ENCODE data around the gene RPL4.

RPL4 gene

GRCh38 chr15:66504563-66505429, at the start of gene RPL4, which contains the start of gene ZWILCH:
TSS of gene RPL4 (minus strand) at chr15:66504855. CDS start at chr15:66504790, 65 bp downstream.
TSS of gene ZWILCH (plus strand) at chr15:66505326. CDS start at chr15:66505339, 13 bp downstream.
- H3K4me3 ChIP-seq = peak within 1 kb of the TSS; percentile 86
- peak within 1 kb of the TSS; percentile 95 for H3K27ac ChIP-seq
- H3K9ac ChIP-seq = peak within 1 kb of the TSS; percentile 98
- H3K36me3 ChIP-seq = peaks cover 43% of the 10 kb centered on the region
- H3K27me3 ChIP-seq = no peaks in the 10 kb centered on the region
- H4K20me1 ChIP-seq = peaks cover 46% of the 10 kb centered on the region
- H3K9me3 ChIP-seq = no peaks in the 10 kb centered on the region
- H3K4me1 ChIP-seq = peaks cover 53% of the 10 kb centered on the region
- no peak for TF ChIP-seq Cebpa-rat (IDR thresholded peaks at IDR 0.05)
- H3K4me2 ChIP-seq = peak within 1 kb of the TSS; percentile 91

- TF ChIP-seq Cebpa-rat (IDR thresholded peaks at IDR 0.05) = no peak
- Histone ChIP-seq H3K27ac (no peak overlapping the region), H3K27me3 (no peaks in the 10 kb centered on the region), H3K4me1 (no peaks in the 10 kb centered on the region), H3K9ac (no peak overlapping the region), H3K9me3 (no peaks in the 10 kb centered on the region), H3K4me2 (no peak overlapping the region), H3K36me3 (peaks cover 50% of the 10 kb centered on the region), H4K20me1 (no peaks in the 10 kb centered on the region), H3K4me3 (no peak overlapping the region)
Measured at GRCh38 chr15:66545255-66545654, 40.6 kb upstream of the RPL4 start.

GRCh38 chr15:66542896-66543295, 38.2 kb upstream of the RPL4 start:
- no peaks in the 10 kb centered on the region for H3K4me1 ChIP-seq
- no peaks in the 10 kb centered on the region for H3K9me3 ChIP-seq
- H3K4me3 ChIP-seq = no peak overlapping the region
- TF ChIP-seq Cebpa-rat (IDR thresholded peaks at IDR 0.05) = no peak
- H3K27ac ChIP-seq = no peak overlapping the region
- no peaks in the 10 kb centered on the region for H4K20me1 ChIP-seq
- no peak overlapping the region for H3K4me2 ChIP-seq
- peaks cover 68% of the 10 kb centered on the region for H3K36me3 ChIP-seq
- no peaks in the 10 kb centered on the region for H3K27me3 ChIP-seq
- H3K9ac ChIP-seq = no peak overlapping the region

- Histone ChIP-seq H3K4me3 (no peak overlapping the region), H3K27ac (no peak overlapping the region), H3K9me3 (no peaks in the 10 kb centered on the region), H3K27me3 (no peaks in the 10 kb centered on the region), H3K36me3 (peaks cover 74% of the 10 kb centered on the region), H4K20me1 (no peaks in the 10 kb centered on the region), H3K4me2 (no peak overlapping the region), H3K4me1 (no peaks in the 10 kb centered on the region), H3K9ac (no peak overlapping the region)
- no peak for TF ChIP-seq Cebpa-rat (IDR thresholded peaks at IDR 0.05)
Measured at GRCh38 chr15:66535056-66535455, 30.4 kb upstream of the RPL4 start.

GRCh38 chr15:66524838-66525237, 20.2 kb upstream of the RPL4 start:
- no peaks in the 10 kb centered on the region for H3K27me3 ChIP-seq
- no peak overlapping the region for H3K4me2 ChIP-seq
- no peaks in the 10 kb centered on the region for H3K9me3 ChIP-seq
- H3K4me1 ChIP-seq = no peaks in the 10 kb centered on the region
- no peak overlapping the region for H3K9ac ChIP-seq
- no peak for TF ChIP-seq Cebpa-rat (IDR thresholded peaks at IDR 0.05)
- H3K4me3 ChIP-seq = no peak overlapping the region
- H3K27ac ChIP-seq = no peak overlapping the region
- H3K36me3 ChIP-seq = peaks cover 85% of the 10 kb centered on the region
- H4K20me1 ChIP-seq = no peaks in the 10 kb centered on the region

- no peak for TF ChIP-seq Cebpa-rat (IDR thresholded peaks at IDR 0.05)
- H3K9me3 ChIP-seq = no peaks in the 10 kb centered on the region
- no peaks in the 10 kb centered on the region for H4K20me1 ChIP-seq
- no peak overlapping the region for H3K4me2 ChIP-seq
- no peaks in the 10 kb centered on the region for H3K27me3 ChIP-seq
- H3K4me1 ChIP-seq = no peaks in the 10 kb centered on the region
- peaks cover 88% of the 10 kb centered on the region for H3K36me3 ChIP-seq
- H3K9ac ChIP-seq = no peak overlapping the region
- no peak overlapping the region for H3K27ac ChIP-seq
- H3K4me3 ChIP-seq = no peak overlapping the region
Measured at GRCh38 chr15:66523926-66524325, 19.3 kb upstream of the RPL4 start.

- no peaks in the 10 kb centered on the region for H4K20me1 ChIP-seq
- H3K27ac ChIP-seq = no peak overlapping the region
- no peak for TF ChIP-seq Cebpa-rat (IDR thresholded peaks at IDR 0.05)
- H3K27me3 ChIP-seq = no peaks in the 10 kb centered on the region
- H3K4me1 ChIP-seq = no peaks in the 10 kb centered on the region
- no peak overlapping the region for H3K4me2 ChIP-seq
- no peak overlapping the region for H3K9ac ChIP-seq
- no peaks in the 10 kb centered on the region for H3K9me3 ChIP-seq
- peaks cover 82% of the 10 kb centered on the region for H3K36me3 ChIP-seq
- no peak overlapping the region for H3K4me3 ChIP-seq
Measured at GRCh38 chr15:66515901-66516322, 11.3 kb upstream of the RPL4 start.

- no peak overlapping the region for H3K9ac ChIP-seq
Measured at GRCh38 chr15:66514586-66514985, 9.9 kb upstream of the RPL4 start.

GRCh38 chr15:66508293-66508883, 3.7 kb upstream of the RPL4 start:
- H3K4me3 ChIP-seq = no peak overlapping the region
- no peak overlapping the region for H3K9ac ChIP-seq
- no peak for TF ChIP-seq Cebpa-rat (IDR thresholded peaks at IDR 0.05)
- no peak overlapping the region for H3K27ac ChIP-seq
- H3K4me2 ChIP-seq = 0 out of 2 replicates have a peak overlapping the region, but pooled peaks have one; percentile 10
- no peaks in the 10 kb centered on the region for H3K9me3 ChIP-seq
- peaks cover 17% of the 10 kb centered on the region for H3K4me1 ChIP-seq
- H3K36me3 ChIP-seq = peaks cover 37% of the 10 kb centered on the region
- no peaks in the 10 kb centered on the region for H3K27me3 ChIP-seq
- H4K20me1 ChIP-seq = peaks cover 10% of the 10 kb centered on the region

More at GRCh38 chr15:66514586-66514985, 9.9 kb upstream of the RPL4 start:
- H3K4me3 ChIP-seq = no peak overlapping the region
- H3K27me3 ChIP-seq = no peaks in the 10 kb centered on the region
- H3K4me1 ChIP-seq = no peaks in the 10 kb centered on the region
- H3K36me3 ChIP-seq = peaks cover 79% of the 10 kb centered on the region
- no peak for TF ChIP-seq Cebpa-rat (IDR thresholded peaks at IDR 0.05)
- H3K4me2 ChIP-seq = no peak overlapping the region
- no peak overlapping the region for H3K27ac ChIP-seq
- H3K9me3 ChIP-seq = no peaks in the 10 kb centered on the region
- no peaks in the 10 kb centered on the region for H4K20me1 ChIP-seq

GRCh38 chr15:66505818-66506217, 1.2 kb upstream of the RPL4 start:
- peak overlapping the region; percentile 95; the same call in 1 of the 2 replicates for H3K27ac ChIP-seq
- no peak for TF ChIP-seq Cebpa-rat (IDR thresholded peaks at IDR 0.05)
- peak overlapping the region; percentile 86 for H3K4me3 ChIP-seq
- H3K4me2 ChIP-seq = peak overlapping the region; percentile 91
- no peaks in the 10 kb centered on the region for H3K27me3 ChIP-seq
- no peaks in the 10 kb centered on the region for H3K9me3 ChIP-seq
- peaks cover 41% of the 10 kb centered on the region for H3K36me3 ChIP-seq
- peak overlapping the region; percentile 98 for H3K9ac ChIP-seq
- peaks cover 43% of the 10 kb centered on the region for H3K4me1 ChIP-seq
- H4K20me1 ChIP-seq = peaks cover 36% of the 10 kb centered on the region

All from BLaER1 (cell line).